IMR-90 (cell line): ENCODE data around the gene ZNHIT1. TPM values are rescaled to one million over a fixed set of nuclear protein-coding genes. Genes with fewer than 3 reads are reported as not detected.

ENCODE experiments used
- ATAC-seq: fragments of 200-7000 bp; cut with Tn5 transposase; 2 replicates; pipeline ENCODE4 v1.9.1; 2020; ENCODE audit warnings: low read depth, mild to moderate bottlenecking, moderate library complexity
- BruUV-seq: library from RNA; stranded (reverse); fragments of 400-500 nt; replicated peaks from 2 replicates; lab custom pipeline; 2021; lab: Mats Ljungman, UMichigan
- CTCF ChIA-PET: fragments of 300-600 bp; formaldehyde crosslinking; extraction: SDS; loops from one replicate; lab custom pipeline; 2021; ENCODE audit warnings: antibody characterized with exemption; lab: Yijun Ruan, JAX
- POLR2A ChIA-PET: fragments of 300-600 bp; sonication (Branson Sonifier 250); formaldehyde crosslinking; loops from one replicate; lab custom pipeline; 2022; ENCODE audit warnings: antibody characterized with exemption; ENCODE audit not compliant: unreplicated experiment; lab: Charles Lee
- DNase-seq: peaks from one replicate; pipeline ENCODE4 v3.0.0; 2013
- H2AFZ ChIP-seq: replicated peaks from 2 replicates; pipeline ENCODE3; 2013; ENCODE audit warnings: low read length, mild to moderate bottlenecking; ENCODE audit not compliant: poor library complexity
- H2AK5ac ChIP-seq: 2 replicates; pipeline ENCODE4 v1.6.1; 2013; ENCODE audit warnings: low read depth, low read length, inconsistent platforms
- H2AK9ac ChIP-seq: replicated peaks from 2 replicates; pipeline ENCODE3; 2013; ENCODE audit warnings: mild to moderate bottlenecking, low read depth, low read length, moderate library complexity; ENCODE audit not compliant: poor library complexity
- H2BK120ac ChIP-seq: 2 replicates; pipeline ENCODE4 v1.6.1; 2013; ENCODE audit warnings: low read depth, low read length, inconsistent platforms
- H2BK15ac ChIP-seq: 3 replicates; pipeline ENCODE4 v1.6.1; 2013; ENCODE audit warnings: low read depth, low read length, inconsistent platforms
- H2BK20ac ChIP-seq: 2 replicates; pipeline ENCODE4 v1.6.1; 2013; ENCODE audit warnings: low read depth, mild to moderate bottlenecking, inconsistent platforms, low read length, moderate library complexity
- H2BK5ac ChIP-seq: 2 replicates; pipeline ENCODE4 v1.6.1; 2013; ENCODE audit warnings: mild to moderate bottlenecking, low read depth, low read length, inconsistent platforms; ENCODE audit not compliant: poor library complexity, severe bottlenecking
- H3K14ac ChIP-seq: replicated peaks from 2 replicates; pipeline ENCODE4 v1.6.1; 2013; ENCODE audit warnings: low read depth, low read length, inconsistent platforms
- H3K18ac ChIP-seq: 2 replicates; pipeline ENCODE4 v1.6.1; 2013; ENCODE audit warnings: low read depth, low read length, control low read depth
- H3K23ac ChIP-seq: 2 replicates; pipeline ENCODE4 v1.6.1; 2013; ENCODE audit warnings: low read depth, low read length, inconsistent platforms
- H3K27ac ChIP-seq: 2 replicates; pipeline ENCODE4 v1.5.1; 2013; ENCODE audit warnings: mild to moderate bottlenecking, control low read depth, low read length; ENCODE audit not compliant: insufficient read depth
- H3K27me3 ChIP-seq: 2 replicates; pipeline ENCODE4 v1.6.1; 2013; ENCODE audit warnings: low read length; ENCODE audit not compliant: control insufficient read depth, insufficient read depth
- H3K36me3 ChIP-seq: 2 replicates; pipeline ENCODE4 v1.6.1; 2013; ENCODE audit warnings: low read length, mixed read lengths; ENCODE audit not compliant: control insufficient read depth, insufficient read depth
- H3K4ac ChIP-seq: 2 replicates; pipeline ENCODE4 v1.6.1; 2013; ENCODE audit warnings: low read depth, low read length, inconsistent platforms
- H3K4me1 ChIP-seq: 2 replicates; pipeline ENCODE4 v1.6.1; 2013; ENCODE audit warnings: low read length, mixed read lengths; ENCODE audit not compliant: control insufficient read depth, insufficient read depth
- H3K4me2 ChIP-seq: 2 replicates; pipeline ENCODE4 v1.6.1; 2013; ENCODE audit warnings: low read depth, mild to moderate bottlenecking, control low read depth, low read length, moderate library complexity
- H3K4me3 ChIP-seq: 2 replicates; pipeline ENCODE4 v1.5.1; 2013; ENCODE audit warnings: low read depth, mild to moderate bottlenecking, control low read depth, low read length, moderate library complexity; ENCODE audit not compliant: insufficient read depth
- H3K56ac ChIP-seq: 2 replicates; pipeline ENCODE4 v1.6.1; 2013; ENCODE audit warnings: low read length, inconsistent platforms; ENCODE audit not compliant: insufficient read depth; ENCODE audit errors: extremely low read depth
- H3K79me1 ChIP-seq, 2 experiments: 2 replicates each; pipeline ENCODE4 v1.6.1; 2013; ENCODE audit warnings: low read length in 2 of 2, inconsistent platforms in 1 of 2, low read depth in 1 of 2
- H3K9ac ChIP-seq: 2 replicates; pipeline ENCODE4 v1.6.1; 2013; ENCODE audit warnings: low read depth, low read length, control low read depth
- H3K9me1 ChIP-seq: 2 replicates; pipeline ENCODE4 v1.6.1; 2013; ENCODE audit warnings: low read length, inconsistent platforms; ENCODE audit not compliant: insufficient read depth
- H3K9me3 ChIP-seq: 2 replicates; pipeline ENCODE4 v1.6.1; 2013; ENCODE audit warnings: low read length; ENCODE audit not compliant: control insufficient read depth, insufficient read depth
- H4K20me1 ChIP-seq: 2 replicates; pipeline ENCODE4 v1.6.1; 2013; ENCODE audit warnings: low read length, inconsistent platforms; ENCODE audit not compliant: insufficient read depth
- H4K5ac ChIP-seq: 2 replicates; pipeline ENCODE4 v1.6.1; 2013; ENCODE audit warnings: mild to moderate bottlenecking, low read depth, low read length, control low read depth
- H4K8ac ChIP-seq, 2 experiments: 2 replicates each; pipeline ENCODE4 v1.6.1; 2013; ENCODE audit warnings: low read depth in 2 of 2, low read length in 2 of 2, control low read depth in 1 of 2, inconsistent platforms in 1 of 2
- H4K91ac ChIP-seq: 2 replicates; pipeline ENCODE4 v1.6.1; 2013; ENCODE audit warnings: low read depth, low read length, inconsistent platforms; ENCODE audit not compliant: insufficient read depth
- BHLHE40 ChIP-seq: fragments of 150-350 bp; IDR thresholded peaks from 2 replicates; pipeline ENCODE4 v1.6.1; 2016; ENCODE audit warnings: mild to moderate bottlenecking, low read depth, low read length
- CEBPB ChIP-seq: IDR thresholded peaks from 2 replicates; pipeline ENCODE4 v1.6.1; 2012; ENCODE audit warnings: low read depth, low read length, improper control_type of control experiment
- CHD1 ChIP-seq: IDR thresholded peaks from 2 replicates; pipeline ENCODE4 v1.6.1; 2012; ENCODE audit warnings: low read depth, low read length, improper control_type of control experiment
- ELK1 ChIP-seq: fragments of 150-350 bp; IDR thresholded peaks from 2 replicates; pipeline ENCODE4 v1.6.1; 2016; ENCODE audit warnings: low read depth, mild to moderate bottlenecking, low read length, moderate library complexity, borderline replicate concordance
- FOS ChIP-seq: fragments of 150-350 bp; IDR thresholded peaks from 2 replicates; pipeline ENCODE4 v1.6.1; 2016; ENCODE audit warnings: low read depth, low read length
- MAFK ChIP-seq: IDR thresholded peaks from 2 replicates; pipeline ENCODE4 v1.6.1; 2012; ENCODE audit warnings: low read depth, low read length, improper control_type of control experiment
- MAZ ChIP-seq: IDR thresholded peaks from 2 replicates; pipeline ENCODE4 v1.6.1; 2012; ENCODE audit warnings: low read depth, mild to moderate bottlenecking, low read length, improper control_type of control experiment, moderate library complexity, borderline replicate concordance
- NFE2L2 ChIP-seq: fragments of 150-350 bp; IDR thresholded peaks from 2 replicates; pipeline ENCODE4 v1.6.1; 2016; ENCODE audit warnings: low read depth, mild to moderate bottlenecking, low read length
- POLR2A ChIP-seq: IDR thresholded peaks from 2 replicates; pipeline ENCODE4 v1.6.1; 2012; ENCODE audit warnings: mild to moderate bottlenecking, low read depth, low read length
- RCOR1 ChIP-seq: IDR thresholded peaks from 2 replicates; pipeline ENCODE4 v1.6.1; 2012; ENCODE audit warnings: mild to moderate bottlenecking, low read length, improper control_type of control experiment; ENCODE audit not compliant: insufficient replicate concordance
- SMC3 ChIP-seq: fragments of 150-350 bp; IDR thresholded peaks from 2 replicates; pipeline ENCODE4 v1.6.1; 2016; ENCODE audit warnings: low read depth, mild to moderate bottlenecking, antibody characterized with exemption, low read length, moderate library complexity
- USF2 ChIP-seq: fragments of 150-350 bp; IDR thresholded peaks from 2 replicates; pipeline ENCODE4 v1.6.1; 2017; ENCODE audit warnings: mild to moderate bottlenecking, antibody characterized with exemption, low read length, low read depth
- WGBS, 2 experiments: methylation state at CpG; one replicate each; pipeline versions ENCODE4 v1.1.5 to v1.1.7; 2013; ENCODE audit warnings: missing lambda C conversion rate in 2 of 2; ENCODE audit not compliant: insufficient read length in 1 of 2; ENCODE audit errors: extremely low coverage in 2 of 2; 5-methylcytosine and 5-hydroxymethylcytosine counted together
- dilution Hi-C: fragments of 300-500 bp; cut with HindIII; formaldehyde crosslinking; loops from one replicate; pipeline ENCODE4 v1.14.3; 2018; ENCODE audit warnings: low sequenced_read_pairs; ENCODE audit not compliant: unreplicated experiment
- in situ Hi-C: fragments of 300-500 bp; cut with MboI; formaldehyde crosslinking; loops from 3 replicates; pipeline ENCODE4 v1.14.3; 2019; ENCODE audit warnings: low sequenced_read_pairs, inconsistent platforms, mixed read lengths
- intact Hi-C: fragments of 100-400 bp; cut with micrococcal nuclease; formaldehyde crosslinking; loops from 2 replicates; pipeline ENCODE4 v1.10.0; 2022
- polyA plus RNA-seq, 3 experiments: library from polyadenylated mRNA; depleted of rRNA; stranded (reverse); fragments of >200 nt; gene quantifications; 2 replicates each; pipeline ENCODE4 v1.2.3, GENCODE V29; 2012; ENCODE audit warnings: low replicate concordance in 1 of 3
- total RNA-seq: library from RNA; depleted of rRNA; stranded (reverse); fragments of >200 nt; gene quantifications from 2 replicates; pipeline ENCODE4 v1.2.3, GENCODE V29; 2012

The ZNHIT1 gene
- total and polyA plus RNA-seq, 2 of the 4 experiments (the other 2 are of a cell fraction), result 31.7 to 47.1 TPM

GRCh38 chr7:101180130-101180755, 37.7 kb upstream of the ZNHIT1 start, which contains the start of gene NAT16:
NAT16 (minus strand) TSS chr7:101180293; CDS start chr7:101174807, 5,486 bp downstream.
- Histone ChIP-seq H4K5ac (no peak within 1 kb of the TSS), H3K4me3 (no peak within 1 kb of the TSS), H4K8ac (no peak within 1 kb of the TSS), H2AK5ac (no peak within 1 kb of the TSS), H2BK5ac (no peak within 1 kb of the TSS), H3K56ac (no peak within 1 kb of the TSS), H3K36me3 (no peaks in the 10 kb centered on the region), H3K4me2 (peak within 1 kb of the TSS; percentile 14; the same call in 1 of the 2 replicates), H3K18ac (no peak within 1 kb of the TSS), H2BK120ac (no peak within 1 kb of the TSS), H2AK9ac (no peak within 1 kb of the TSS), H2AFZ (no peak within 1 kb of the TSS), H3K27me3 (peaks cover 52% of the 10 kb centered on the region), H2BK15ac (no peak within 1 kb of the TSS), H3K9me1 (peaks cover 4% of the 10 kb centered on the region; the same call in 1 of the 2 replicates), H3K9ac (no peak within 1 kb of the TSS), H3K27ac (no peak within 1 kb of the TSS), H3K23ac (no peak within 1 kb of the TSS), H4K91ac (no peak within 1 kb of the TSS), H4K20me1 (no peaks in the 10 kb centered on the region; the same call in 1 of the 2 replicates), H3K9me3 (0 out of 2 replicates have a peak, but pooled peaks cover 2% of the 10 kb centered on the region), H3K4ac (no peak within 1 kb of the TSS), H3K4me1 (no peaks in the 10 kb centered on the region; the same call in 1 of the 2 replicates), H2BK20ac (no peak within 1 kb of the TSS), H3K79me1 (no peaks in the 10 kb centered on the region), H3K14ac (no peak within 1 kb of the TSS)
- POLR2A ChIA-PET, result no interaction called here
- CTCF ChIA-PET, result no interaction called here
- ATAC-seq, result no peak
- BruUV-seq, result no TSS peak
- TF ChIP-seq FOS, result no peak
- no peak for TF ChIP-seq SMC3
- TF ChIP-seq ELK1, result no peak
- no peak for TF ChIP-seq BHLHE40
- TF ChIP-seq MAZ, result no peak
- TF ChIP-seq CHD1, result no peak
- TF ChIP-seq RCOR1, result no peak
- TF ChIP-seq NFE2L2, result no peak
- TF ChIP-seq USF2, result no peak
- TF ChIP-seq CEBPB, result no peak
- TF ChIP-seq MAFK, result no peak
- no peak for TF ChIP-seq POLR2A
- no peak for DNase-seq
- in situ Hi-C loops, result no loop called here
- 2% methylated on average over 22 of the region's 56 CpGs; no CpG with 5 or more reads in 1 of the 2 experiments for WGBS, 2 experiments
- intact Hi-C loops, result no loop called here
- dilution Hi-C loops, result no loop called here
